HG02763 (cell line): ENCODE results near the gene CCDC85A.

Experiments
- ATAC-seq: cut with Tn5 transposase; IDR thresholded peaks from one replicate; pipeline ENCODE4 v1.9.1; 2021; ENCODE audit warnings: mild to moderate bottlenecking, moderate library complexity; ENCODE audit not compliant: unreplicated experiment

Gene CCDC85A

DNA sequence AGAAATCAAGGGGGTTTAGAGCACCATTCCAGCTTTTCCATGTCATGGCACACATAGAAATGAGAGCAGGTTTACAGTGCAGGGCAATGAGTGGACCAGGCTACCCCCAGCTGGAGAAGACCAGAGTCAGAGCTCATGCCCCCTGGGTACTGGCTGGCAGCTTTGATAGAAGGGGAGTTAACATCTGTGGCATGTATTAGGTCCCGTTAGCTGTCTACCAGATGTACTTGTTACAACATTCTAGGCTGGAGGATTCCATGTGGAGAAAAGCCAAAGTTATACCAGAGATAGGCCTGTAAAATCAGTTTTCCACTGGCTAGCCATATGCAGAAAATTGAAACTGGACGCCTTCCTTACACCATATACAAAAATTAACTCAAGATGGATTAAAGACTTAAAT is 109.2 kb downstream of the CCDC85A start:
- ATAC-seq, result no peak

DNA sequence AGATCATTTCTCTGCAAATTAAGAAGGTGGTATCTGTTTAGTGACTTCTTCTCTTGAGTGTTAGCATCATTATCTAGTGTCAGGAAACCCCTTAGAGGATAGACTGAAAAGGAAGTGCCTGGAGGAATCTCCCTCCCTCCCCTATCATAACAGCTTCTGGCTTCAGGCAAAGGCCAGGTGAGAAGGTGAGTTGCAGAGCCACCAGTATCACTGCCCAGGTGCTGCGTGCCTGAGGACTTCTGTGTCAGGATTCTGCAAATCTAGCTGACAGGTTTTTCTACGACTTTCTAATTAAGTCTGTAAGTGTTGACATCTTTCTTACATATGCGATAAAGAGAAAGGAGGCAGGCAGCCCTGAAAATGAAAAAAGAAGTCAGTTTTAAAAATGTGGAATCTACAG is 111.9 kb downstream of the CCDC85A start:
- no peak for ATAC-seq

- no peak for ATAC-seq
Measured at GRCh38 chr2:56297671-56298070, 113.9 kb downstream of the CCDC85A start.

DNA sequence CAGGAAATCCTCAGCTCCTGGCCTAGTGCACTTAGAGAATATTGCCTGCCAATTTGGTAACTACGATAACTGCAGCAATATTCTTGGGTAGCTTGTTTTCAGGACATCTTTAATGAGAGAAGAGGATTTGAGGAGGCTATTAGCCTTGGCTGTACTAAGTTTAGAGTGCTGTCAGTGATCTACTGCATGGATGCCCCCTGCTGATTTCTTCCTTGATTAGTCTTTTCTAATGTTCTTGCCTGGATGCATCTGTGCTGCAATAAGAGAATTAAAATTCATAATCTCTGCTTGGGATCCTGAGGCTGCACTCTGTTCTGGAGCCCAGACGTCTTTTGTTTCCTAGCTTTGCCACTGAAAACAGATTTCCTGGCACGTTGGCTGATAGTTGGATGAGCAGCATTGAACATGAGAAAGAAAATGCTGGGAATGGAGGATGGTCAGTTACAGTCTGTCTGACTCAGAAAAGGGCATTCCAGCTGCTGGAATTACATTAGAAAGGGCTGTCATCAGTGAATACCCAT is 115.4 kb downstream of the CCDC85A start:
- ATAC-seq, result no peak

DNA sequence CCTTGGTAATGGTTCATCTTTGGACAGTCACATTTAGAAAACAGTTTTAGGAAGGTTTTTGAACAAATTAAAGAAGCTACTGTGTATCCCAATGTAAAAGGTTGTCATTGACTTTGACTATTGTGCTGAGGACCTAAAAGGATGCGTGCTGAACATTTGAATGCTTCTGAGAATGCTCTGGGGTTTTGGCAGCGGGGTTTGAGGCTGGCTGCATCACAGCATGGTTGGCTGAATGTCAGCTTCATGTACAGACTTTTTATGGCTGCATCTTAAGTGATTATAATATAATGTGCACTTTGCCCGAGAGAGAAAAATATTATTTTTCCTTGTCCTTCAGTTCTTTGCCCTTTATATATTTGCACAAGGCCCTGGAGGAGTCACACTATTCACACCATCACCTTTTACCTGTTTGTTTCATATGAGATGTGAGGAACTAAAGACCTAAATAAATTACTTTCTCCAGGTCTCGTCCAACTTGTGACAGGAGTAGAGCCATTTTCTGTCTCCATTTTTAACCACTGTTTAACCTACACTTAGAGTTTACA is 125.9 kb downstream of the CCDC85A start:
- ATAC-seq, result no peak

DNA sequence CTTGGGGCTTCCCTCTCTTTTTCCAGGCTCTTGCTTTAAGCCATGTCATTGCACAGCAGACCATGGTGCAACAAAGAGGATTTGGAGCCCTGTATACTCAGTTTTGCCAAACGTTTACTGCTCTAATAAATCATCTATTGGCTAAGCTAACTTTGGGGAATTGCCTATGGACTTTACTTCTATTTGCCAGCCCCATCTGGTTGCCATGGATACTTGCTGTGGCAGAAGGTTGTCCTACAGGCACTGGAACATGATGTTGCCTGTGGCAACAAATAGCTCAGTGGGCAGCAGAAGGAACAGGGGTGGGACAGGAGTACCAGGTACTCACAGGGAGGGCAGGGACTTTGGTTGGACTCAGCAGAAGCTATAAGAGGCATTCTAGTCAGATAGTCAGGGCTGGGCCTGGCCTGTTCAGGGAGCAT is 129.7 kb downstream of the CCDC85A start:
- ATAC-seq, result no peak

GRCh38 chr2:56314371-56314770 is 130.6 kb downstream of the CCDC85A start:
- ATAC-seq, result no peak

DNA sequence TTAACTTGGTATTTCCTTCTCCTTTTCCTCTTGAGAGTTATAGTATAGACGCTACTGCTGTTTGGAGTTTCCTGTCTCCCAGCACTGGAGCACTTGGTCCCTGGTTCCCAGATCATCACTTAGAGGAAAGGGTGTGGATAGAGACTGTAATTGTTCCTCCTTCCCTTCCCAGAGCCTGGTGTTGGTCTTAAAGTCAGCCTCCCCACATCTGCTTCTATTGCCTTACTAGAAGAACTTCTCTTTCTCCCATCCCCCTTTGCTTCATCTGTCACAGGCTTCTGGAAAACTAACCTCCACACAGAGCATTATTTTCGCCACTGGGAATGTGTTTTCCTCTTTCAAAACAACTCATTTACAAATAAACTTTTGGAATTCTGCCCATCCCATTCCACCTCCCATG is 131.0 kb downstream of the CCDC85A start:
- no peak for ATAC-seq

DNA sequence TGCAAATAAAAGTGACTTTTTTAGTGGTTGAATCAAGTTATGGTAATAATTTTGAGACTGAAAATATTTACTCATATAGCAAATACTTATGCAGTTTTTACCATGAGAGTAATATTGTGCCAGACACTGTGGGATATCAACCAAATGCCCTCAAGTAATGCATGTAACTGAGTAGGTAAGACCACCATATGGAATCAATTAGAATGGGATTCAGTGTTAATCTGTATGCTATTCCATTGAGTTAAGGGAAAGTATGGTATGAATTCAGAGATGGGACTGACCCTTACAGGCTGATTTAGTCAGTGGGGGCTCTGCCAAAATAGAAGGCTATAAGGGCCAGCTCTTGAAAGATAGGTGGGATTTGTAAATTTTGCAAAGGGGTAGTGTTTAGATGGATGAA is 131.6 kb downstream of the CCDC85A start:
- no peak for ATAC-seq

DNA sequence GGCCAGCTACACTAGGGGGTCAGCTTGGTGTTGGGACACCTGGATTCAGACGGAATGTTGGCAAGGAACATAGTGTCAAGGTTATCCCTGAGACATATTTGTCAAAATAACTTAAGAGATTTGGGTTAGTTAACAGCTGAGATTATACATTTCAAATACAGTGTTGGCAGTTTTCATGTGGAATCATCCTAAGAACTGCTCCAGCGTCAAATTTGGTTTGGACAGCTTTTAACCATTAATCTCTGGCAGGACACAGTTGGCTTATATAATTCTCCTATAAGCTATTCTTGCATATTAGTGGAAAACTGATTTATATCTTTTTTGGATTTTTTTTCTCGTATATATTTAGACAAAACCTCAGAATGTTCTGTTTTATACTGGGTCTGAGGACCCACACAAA is 132.2 kb downstream of the CCDC85A start:
- ATAC-seq, result no peak

DNA sequence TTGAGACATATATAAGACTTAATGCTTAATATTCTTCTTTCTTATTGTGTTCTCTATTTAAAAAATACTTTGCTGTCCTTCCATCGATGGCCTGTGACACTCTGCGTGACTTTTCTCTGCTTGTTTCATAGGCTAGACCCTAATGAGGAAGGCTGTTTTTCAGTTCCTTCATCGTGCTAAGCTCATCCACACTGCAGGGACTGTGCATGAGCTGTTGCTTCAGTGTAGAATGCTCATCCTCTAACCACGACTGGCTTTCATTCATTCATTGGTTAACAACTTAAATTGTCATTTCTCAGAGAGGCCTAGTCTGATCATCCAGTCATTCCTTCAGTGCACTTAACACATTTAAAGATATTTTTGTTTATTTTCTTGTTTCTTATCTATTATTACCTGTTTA is 134.4 kb downstream of the CCDC85A start:
- no peak for ATAC-seq

DNA sequence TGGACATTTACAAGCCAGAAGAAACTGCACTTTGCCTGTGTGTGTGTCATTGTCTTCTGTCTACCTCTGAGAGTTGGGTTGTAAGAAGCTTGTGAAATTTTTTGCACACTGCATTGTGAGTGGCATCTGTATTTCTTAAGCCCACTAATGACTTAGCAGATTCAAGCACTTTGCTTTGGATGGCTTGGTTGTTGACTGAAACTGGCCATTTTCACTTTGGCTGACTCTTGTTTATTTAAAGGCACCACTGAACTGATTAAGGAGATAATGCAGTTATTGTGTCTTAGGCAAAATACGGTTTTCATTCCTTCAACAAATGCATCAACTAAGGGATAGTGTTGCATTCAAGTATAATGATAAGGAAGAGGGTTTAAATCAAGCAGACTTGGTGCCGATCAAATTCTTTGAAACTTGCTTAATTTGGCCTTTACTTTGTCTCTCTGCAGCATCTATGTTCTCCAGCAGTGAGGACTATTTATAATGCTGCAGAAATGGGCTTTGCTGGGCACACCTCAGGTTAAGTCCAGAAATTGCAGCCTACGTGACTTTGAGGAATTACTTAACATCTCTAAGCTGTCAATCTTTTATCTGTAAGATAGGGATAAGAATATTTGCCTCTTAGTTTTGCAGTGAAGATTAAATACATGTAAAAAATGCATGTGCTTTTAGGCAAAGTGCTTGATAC is 142.0 kb downstream of the CCDC85A start:
- no peak for ATAC-seq

DNA sequence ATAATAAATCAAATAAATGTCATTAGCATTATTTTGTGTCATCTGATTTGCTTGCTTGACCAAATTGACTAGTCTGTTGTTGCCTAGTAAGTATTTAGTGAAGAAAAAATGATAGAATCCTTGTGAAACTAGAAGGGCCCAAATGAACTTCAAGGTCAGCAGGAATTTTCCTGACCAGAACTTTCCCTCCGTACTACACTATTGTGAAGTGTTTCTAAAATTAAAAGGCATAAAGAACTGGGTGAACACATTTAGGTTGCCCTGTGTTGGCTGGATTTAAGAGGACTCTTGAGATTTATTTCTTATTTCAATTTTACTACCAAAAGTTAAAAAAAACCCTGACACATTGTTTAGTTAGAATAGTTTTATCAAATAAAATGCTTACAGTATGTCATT is 142.6 kb downstream of the CCDC85A start:
- no peak for ATAC-seq

DNA sequence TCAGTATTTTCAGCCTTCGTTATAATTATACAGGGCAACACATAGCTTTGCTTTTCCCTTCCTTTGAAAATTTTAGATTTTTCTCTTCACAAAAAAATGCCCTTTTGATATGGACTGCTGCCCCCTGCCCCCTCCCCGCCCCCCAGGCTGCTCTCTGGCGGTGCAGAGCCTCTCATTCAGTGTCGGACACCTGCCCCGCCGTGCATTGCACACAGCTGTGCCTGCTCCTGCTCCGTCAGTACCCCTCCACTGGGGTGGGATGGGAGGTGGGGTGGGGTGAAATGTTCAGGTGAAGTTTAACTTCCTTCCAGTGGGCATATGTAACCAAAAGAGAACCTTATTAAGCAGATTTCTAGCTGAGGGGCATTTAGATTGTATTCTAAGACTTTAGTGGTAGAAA is 148.0 kb downstream of the CCDC85A start:
- ATAC-seq, result no peak

- ATAC-seq, result no peak
Measured at GRCh38 chr2:56333812-56334485, 150.2 kb downstream of the CCDC85A start.

DNA sequence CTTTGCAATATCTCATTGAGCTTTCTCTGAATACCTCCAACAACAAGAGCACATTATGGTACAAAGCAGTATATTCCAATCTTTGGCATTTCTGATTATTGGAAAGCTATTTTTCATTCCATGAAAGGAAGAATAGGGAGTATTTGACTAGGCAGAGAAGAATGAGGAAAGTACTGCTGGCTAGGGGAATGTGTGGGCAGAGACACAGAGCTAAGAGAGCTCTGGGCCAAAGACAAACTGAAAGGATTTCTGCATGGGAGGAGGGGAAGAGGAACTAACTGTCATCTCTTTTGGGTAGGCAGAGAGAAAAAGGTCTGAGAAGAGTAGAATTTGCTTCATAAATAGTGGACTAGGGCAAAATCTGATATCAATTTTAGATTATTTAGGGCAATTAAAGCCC is 150.8 kb downstream of the CCDC85A start:
- no peak for ATAC-seq

GRCh38 chr2:56335101-56335500 is 151.3 kb downstream of the CCDC85A start:
- ATAC-seq, result no peak

DNA sequence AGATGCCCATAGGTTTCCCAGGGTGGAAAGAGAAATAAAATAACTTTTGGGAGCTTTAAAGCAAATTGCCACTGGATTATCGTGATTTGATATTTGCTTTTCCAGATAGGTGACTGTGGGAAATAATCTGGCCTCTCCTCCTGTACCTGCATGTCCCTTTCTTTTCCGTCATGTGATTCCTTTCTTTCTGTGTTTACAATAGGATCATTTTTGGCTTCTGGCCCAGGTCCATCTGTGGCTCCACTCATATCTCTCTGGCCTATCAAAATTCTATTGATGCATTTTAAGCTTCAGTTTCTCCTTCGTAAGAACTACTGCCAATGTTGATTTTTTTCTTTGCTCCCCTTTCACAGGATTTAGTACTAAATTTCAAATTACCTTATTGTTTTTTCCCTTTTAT is 153.6 kb downstream of the CCDC85A start:
- ATAC-seq, result no peak

DNA sequence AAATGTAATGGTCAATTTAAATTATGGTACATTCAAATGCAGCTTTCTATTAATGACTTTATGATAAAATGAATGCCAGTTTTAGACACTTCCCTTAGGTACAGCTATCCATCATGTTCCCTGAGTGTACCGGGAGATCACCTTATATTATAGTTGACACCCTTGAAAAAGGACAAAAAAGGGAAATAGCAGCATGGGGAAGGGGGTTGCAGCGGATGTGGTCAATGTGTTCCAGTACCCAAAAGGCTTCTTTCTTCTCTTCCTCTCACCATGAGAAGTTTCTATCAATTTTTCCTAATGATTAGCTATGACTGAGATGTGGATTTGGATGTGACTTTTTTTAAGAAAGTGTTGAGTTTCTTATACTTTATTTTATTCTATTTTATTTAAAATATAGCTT is 154.4 kb downstream of the CCDC85A start:
- ATAC-seq, result no peak

- no peak for ATAC-seq
Measured at GRCh38 chr2:56344771-56345170, 161.0 kb downstream of the CCDC85A start.

- ATAC-seq, result no peak
Measured at GRCh38 chr2:56347881-56348280, 164.1 kb downstream of the CCDC85A start.
